ENCODE data around the gene EXOC4.

Gene EXOC4

DNA sequence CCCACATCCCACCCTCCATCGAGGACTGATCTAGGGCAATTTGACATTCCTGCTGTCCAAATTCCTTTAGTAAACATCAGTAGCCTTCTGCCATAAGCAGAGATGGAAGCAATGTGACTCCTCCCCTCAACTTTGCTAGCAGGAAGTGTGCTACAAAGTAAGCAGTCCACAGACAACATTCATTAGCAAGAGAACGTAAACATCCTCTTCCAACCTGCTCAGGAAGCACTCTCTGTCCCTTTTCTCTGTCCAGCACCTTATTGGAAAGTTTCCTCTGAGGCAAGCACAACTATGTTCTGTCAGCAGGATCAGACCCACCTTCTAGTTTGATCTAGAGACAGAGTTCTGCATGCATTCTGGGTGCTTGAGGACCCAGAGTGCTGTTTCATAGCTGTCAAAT is 826.1 kb downstream of the EXOC4 start:
- CTCF ChIA-PET = interaction anchor here (2.3 kb wide), 1 partner anchor 11 kb away, joined by 5 read pairs; no protein-coding TSS in a partner anchor
- TF ChIP-seq CTCF (IDR thresholded peaks at IDR 0.05; ENCODE audit: control extremely low read depth, extremely low read depth, low read depth, missing control alignments) = no peak
- no peak for DNase-seq (ENCODE audit: extremely low spot score)
- POLR2A ChIA-PET = no interaction called here

- DNase-seq (ENCODE audit: extremely low spot score) = no peak
- CTCF ChIA-PET = no interaction called here
- POLR2A ChIA-PET = no interaction called here
- no peak for TF ChIP-seq CTCF (IDR thresholded peaks at IDR 0.05; ENCODE audit: control extremely low read depth, extremely low read depth, low read depth, missing control alignments)
Measured at GRCh38 chr7:134081695-134082094, 828.8 kb downstream of the EXOC4 start.

GRCh38 chr7:134083766-134084487 is 831.0 kb downstream of the EXOC4 start:
- DNase-seq (ENCODE audit: extremely low spot score) = no peak
- no peak for TF ChIP-seq CTCF (IDR thresholded peaks at IDR 0.05; ENCODE audit: control extremely low read depth, extremely low read depth, low read depth, missing control alignments)
- ChIA-PET CTCF (interaction anchor here (0.8 to 2.2 kb wide), 5 partner anchors 10 to 234 kb away, joined by 3 to 10 read pairs (median 3); no protein-coding TSS in a partner anchor), POLR2A (no interaction called here)

GRCh38 chr7:134084488-134085144 is 831.7 kb downstream of the EXOC4 start:
- POLR2A ChIA-PET = no interaction called here
- CTCF ChIA-PET = interaction anchor here (0.8 to 2.2 kb wide), 6 partner anchors 9 to 235 kb away, joined by 3 to 10 read pairs (median 3); no protein-coding TSS in a partner anchor
- no peak for DNase-seq (ENCODE audit: extremely low spot score)

DNA sequence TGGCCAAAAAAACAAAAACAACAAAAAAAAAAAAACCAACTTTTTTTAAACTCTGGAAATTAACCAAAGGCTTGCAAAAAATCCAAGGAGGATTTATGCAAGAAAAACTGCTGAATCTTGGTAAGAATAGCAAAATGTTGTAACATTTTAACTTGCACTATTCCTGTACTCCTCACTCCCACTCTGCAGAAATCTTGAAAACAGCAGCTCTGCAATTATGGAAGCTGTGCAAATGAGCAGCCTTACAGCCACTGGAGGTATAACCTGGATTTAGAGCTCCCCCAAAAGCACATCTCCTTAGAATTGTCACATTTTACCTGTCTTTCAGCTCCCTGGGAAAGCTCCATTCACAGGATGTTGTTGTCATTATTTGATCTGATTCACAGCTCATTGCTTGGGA is 832.4 kb downstream of the EXOC4 start:
- DNase-seq (ENCODE audit: extremely low spot score) = no peak
- ChIA-PET CTCF (interaction anchor here (1.0 to 2.2 kb wide), 4 partner anchors 15 to 236 kb away, joined by 3 to 10 read pairs (median 3); no protein-coding TSS in a partner anchor), POLR2A (no interaction called here)
- TF ChIP-seq CTCF (IDR thresholded peaks at IDR 0.05; ENCODE audit: control extremely low read depth, extremely low read depth, low read depth, missing control alignments) = no peak

More at GRCh38 chr7:134084488-134085144, 831.7 kb downstream of the EXOC4 start:
- no peak for TF ChIP-seq CTCF (IDR thresholded peaks at IDR 0.05; ENCODE audit: control extremely low read depth, extremely low read depth, low read depth, missing control alignments)

- CTCF ChIA-PET = no interaction called here
- POLR2A ChIA-PET = no interaction called here
- no peak for TF ChIP-seq CTCF (IDR thresholded peaks at IDR 0.05; ENCODE audit: control extremely low read depth, extremely low read depth, low read depth, missing control alignments)
Measured at GRCh38 chr7:134086998-134087735, 834.3 kb downstream of the EXOC4 start.

More at GRCh38 chr7:134086998-134087735, 834.3 kb downstream of the EXOC4 start:
- DNase-seq (ENCODE audit: extremely low spot score) = no peak

Data from GM10248 (cell line).